T-helper 2 cell treated with Interferon-gamma antibody and Interleukin-4, amounts not matched to agents 5 μg/mL and 100 μg/mL, for 36 hours (primary cell): ENCODE results near the gene GATA2.

Source experiments
- DNase-seq: peaks from one replicate; pipeline ENCODE4 v3.0.0; 2021; ENCODE audit warnings: low spot score
- H3K27ac Mint-ChIP-seq: one replicate; pipeline ENCODE4 v1.8.0; 2021; ENCODE audit warnings: mild to moderate bottlenecking, mixed read lengths
- H3K27me3 Mint-ChIP-seq: one replicate; pipeline ENCODE4 v1.8.0; 2021; ENCODE audit warnings: low read depth, mixed read lengths
- H3K36me3 Mint-ChIP-seq: one replicate; pipeline ENCODE4 v1.8.0; 2021; ENCODE audit warnings: low read depth, mixed read lengths
- H3K4me1 Mint-ChIP-seq: one replicate; pipeline ENCODE4 v1.8.0; 2021; ENCODE audit warnings: low read depth, mixed read lengths
- H3K4me3 Mint-ChIP-seq: one replicate; pipeline ENCODE4 v1.8.0; 2022; ENCODE audit warnings: mild to moderate bottlenecking, moderate library complexity, mixed read lengths
- H3K9me3 Mint-ChIP-seq: one replicate; pipeline ENCODE4 v1.8.0; 2021; ENCODE audit warnings: mixed read lengths

The GATA2 gene

GRCh38 chr3:128496602-128497304 lies 3.8 kb upstream of the GATA2 start:
- peak overlapping the region; percentile 76 for H3K4me3 Mint-ChIP-seq
- H3K9me3 Mint-ChIP-seq: no peaks in the 10 kb centered on the region
- H3K27me3 Mint-ChIP-seq: peaks cover 68% of the 10 kb centered on the region
- H3K36me3 Mint-ChIP-seq: no peaks in the 10 kb centered on the region
- no peak for DNase-seq
- H3K27ac Mint-ChIP-seq: no peak overlapping the region
- H3K4me1 Mint-ChIP-seq: no peaks in the 10 kb centered on the region

- Mint-ChIP-seq H3K4me3 (peak overlapping the region; percentile 22), H3K4me1 (no peaks in the 10 kb centered on the region), H3K27me3 (peaks cover 71% of the 10 kb centered on the region), H3K27ac (no peak overlapping the region), H3K36me3 (no peaks in the 10 kb centered on the region), H3K9me3 (no peaks in the 10 kb centered on the region)
- no peak for DNase-seq
Observed at GRCh38 chr3:128496019-128496601, 3.1 kb upstream of the GATA2 start.

- Mint-ChIP-seq H3K4me3 (peak overlapping the region; percentile 22), H3K27ac (no peak overlapping the region), H3K36me3 (no peaks in the 10 kb centered on the region)
Observed at GRCh38 chr3:128495435-128495970, 2.5 kb upstream of the GATA2 start.

GRCh38 chr3:128494367-128494650 lies 1.3 kb upstream of the GATA2 start:
- Mint-ChIP-seq H3K27ac (no peak overlapping the region), H3K27me3 (peaks cover 70% of the 10 kb centered on the region), H3K36me3 (no peaks in the 10 kb centered on the region), H3K4me3 (no peak overlapping the region), H3K9me3 (no peaks in the 10 kb centered on the region), H3K4me1 (no peaks in the 10 kb centered on the region)
- DNase-seq: no peak

More at GRCh38 chr3:128495435-128495970, 2.5 kb upstream of the GATA2 start:
- no peaks in the 10 kb centered on the region for H3K4me1 Mint-ChIP-seq
- no peak for DNase-seq
- H3K9me3 Mint-ChIP-seq: no peaks in the 10 kb centered on the region
- H3K27me3 Mint-ChIP-seq: peaks cover 69% of the 10 kb centered on the region

GRCh38 chr3:128493570-128494366 lies 767 bp upstream of the GATA2 start:
- Mint-ChIP-seq H3K36me3 (no peaks in the 10 kb centered on the region), H3K27me3 (peaks cover 70% of the 10 kb centered on the region), H3K9me3 (no peaks in the 10 kb centered on the region), H3K4me3 (no peak overlapping the region), H3K27ac (no peak overlapping the region), H3K4me1 (no peaks in the 10 kb centered on the region)
- DNase-seq: no peak

- Mint-ChIP-seq H3K27me3 (peaks cover 68% of the 10 kb centered on the region), H3K4me1 (peaks cover 7% of the 10 kb centered on the region), H3K36me3 (no peaks in the 10 kb centered on the region), H3K4me3 (no peak overlapping the region), H3K27ac (no peak overlapping the region), H3K9me3 (no peaks in the 10 kb centered on the region)
- no peak for DNase-seq
Observed at GRCh38 chr3:128491941-128492670, 895 bp downstream of the GATA2 start.

- Mint-ChIP-seq H3K27me3 (peaks cover 68% of the 10 kb centered on the region), H3K36me3 (no peaks in the 10 kb centered on the region), H3K4me3 (no peak overlapping the region), H3K27ac (no peak overlapping the region), H3K9me3 (no peaks in the 10 kb centered on the region), H3K4me1 (peaks cover 8% of the 10 kb centered on the region)
- no peak for DNase-seq
Observed at GRCh38 chr3:128491691-128491940, 1.4 kb downstream of the GATA2 start.

GRCh38 chr3:128490915-128491690 lies 1.9 kb downstream of the GATA2 start:
- Mint-ChIP-seq H3K4me1 (peaks cover 8% of the 10 kb centered on the region), H3K27ac (no peak overlapping the region), H3K9me3 (no peaks in the 10 kb centered on the region), H3K36me3 (no peaks in the 10 kb centered on the region), H3K4me3 (no peak overlapping the region), H3K27me3 (peaks cover 72% of the 10 kb centered on the region)
- no peak for DNase-seq

GRCh38 chr3:128490650-128490914 lies 2.4 kb downstream of the GATA2 start:
- Mint-ChIP-seq H3K27me3 (peaks cover 72% of the 10 kb centered on the region), H3K9me3 (no peaks in the 10 kb centered on the region), H3K4me3 (no peak overlapping the region), H3K4me1 (peaks cover 8% of the 10 kb centered on the region), H3K36me3 (no peaks in the 10 kb centered on the region), H3K27ac (no peak overlapping the region)
- DNase-seq: no peak

GRCh38 chr3:128489927-128490649 lies 2.9 kb downstream of the GATA2 start:
- H3K4me1 Mint-ChIP-seq: peaks cover 8% of the 10 kb centered on the region
- H3K4me3 Mint-ChIP-seq: peak overlapping the region; percentile 61

GRCh38 chr3:128489674-128489926 lies 3.4 kb downstream of the GATA2 start:
- no peak overlapping the region for H3K27ac Mint-ChIP-seq
- H3K27me3 Mint-ChIP-seq: peaks cover 75% of the 10 kb centered on the region
- H3K9me3 Mint-ChIP-seq: no peaks in the 10 kb centered on the region
- peak overlapping the region; percentile 36 for H3K4me3 Mint-ChIP-seq
- DNase-seq: no peak
- no peaks in the 10 kb centered on the region for H3K36me3 Mint-ChIP-seq
- peaks cover 8% of the 10 kb centered on the region for H3K4me1 Mint-ChIP-seq

More at GRCh38 chr3:128489927-128490649, 2.9 kb downstream of the GATA2 start:
- no peaks in the 10 kb centered on the region for H3K36me3 Mint-ChIP-seq
- no peak for DNase-seq
- H3K27ac Mint-ChIP-seq: peak overlapping the region; percentile 45
- H3K9me3 Mint-ChIP-seq: no peaks in the 10 kb centered on the region
- peaks cover 74% of the 10 kb centered on the region for H3K27me3 Mint-ChIP-seq

- H3K9me3 Mint-ChIP-seq: no peaks in the 10 kb centered on the region
- H3K4me3 Mint-ChIP-seq: peak overlapping the region; percentile 51
- DNase-seq: no peak
Observed at GRCh38 chr3:128488991-128489673, 3.9 kb downstream of the GATA2 start.

GRCh38 chr3:128488636-128488990 lies 4.4 kb downstream of the GATA2 start:
- Mint-ChIP-seq H3K4me1 (peaks cover 9% of the 10 kb centered on the region), H3K27me3 (peaks cover 75% of the 10 kb centered on the region), H3K9me3 (no peaks in the 10 kb centered on the region), H3K27ac (peak overlapping the region; percentile 57), H3K36me3 (no peaks in the 10 kb centered on the region), H3K4me3 (peak overlapping the region; percentile 51)
- no peak for DNase-seq

More at GRCh38 chr3:128488991-128489673, 3.9 kb downstream of the GATA2 start:
- H3K36me3 Mint-ChIP-seq: no peaks in the 10 kb centered on the region
- peaks cover 8% of the 10 kb centered on the region for H3K4me1 Mint-ChIP-seq
- H3K27ac Mint-ChIP-seq: no peak overlapping the region
- peaks cover 75% of the 10 kb centered on the region for H3K27me3 Mint-ChIP-seq
